NT2/D1 (cell line): ENCODE measurements around the gene NAXE.

Source experiments
- SUZ12 ChIP-seq: IDR thresholded peaks from 2 replicates; pipeline ENCODE4 v1.6.1; 2011; ENCODE audit not compliant: insufficient read length, insufficient read depth; ENCODE audit errors: extremely low read depth
- YY1 ChIP-seq: IDR thresholded peaks from 2 replicates; pipeline ENCODE4 v1.6.1; 2011; ENCODE audit not compliant: insufficient read length, insufficient read depth
- ZNF274 ChIP-seq: IDR thresholded peaks from 2 replicates; pipeline ENCODE4 v1.6.1; 2011; ENCODE audit warnings: mild to moderate bottlenecking, low read depth, low read length

- TF ChIP-seq SUZ12 (no peak), ZNF274 (no peak), YY1 (no peak)
These were observed 31.7 kb upstream of the NAXE start for GRCh38 chr1:156559797-156560385.
